H54 (cell line): Measurements from ENCODE around the gene CFDP1.

ENCODE experiments used
- DNase-seq: peaks from one replicate; pipeline ENCODE4 v3.0.0; 2011; ENCODE audit warnings: low spot score, mixed read lengths; ENCODE audit not compliant: insufficient read length
- FAIRE-seq: peaks from 3 replicates; lab custom pipeline; 2011; peaks lifted over from hg19 to GRCh38; lab: Jason Lieb, UNC
- POLR2A ChIP-seq: IDR thresholded peaks from 2 replicates; pipeline ENCODE4 v1.6.1; 2011; ENCODE audit warnings: low read depth, mild to moderate bottlenecking, low read length

The CFDP1 gene

GRCh38 chr16:75432828-75433731 is at the start of gene CFDP1:
Gene CFDP1 (minus strand): TSS chr16:75433503. CDS start chr16:75433352, 151 bp downstream.
- FAIRE-seq (no peak), DNase-seq (peak; percentile 95)
- TF ChIP-seq POLR2A = peak; percentile 68

GRCh38 chr16:75482434-75483205 is 49.3 kb upstream of the CFDP1 start:
- TF ChIP-seq POLR2A = no peak
- DNase-seq = no peak
- FAIRE-seq = no peak

GRCh38 chr16:75481475-75481874 is 48.2 kb upstream of the CFDP1 start:
- no peak for DNase-seq
- FAIRE-seq = no peak
- no peak for TF ChIP-seq POLR2A

GRCh38 chr16:75479421-75479990 is 46.2 kb upstream of the CFDP1 start:
- FAIRE-seq = no peak

GRCh38 chr16:75478480-75479345 is 45.4 kb upstream of the CFDP1 start:
- FAIRE-seq (no peak), DNase-seq (no peak)
- no peak for TF ChIP-seq POLR2A

More at GRCh38 chr16:75479421-75479990, 46.2 kb upstream of the CFDP1 start:
- TF ChIP-seq POLR2A = no peak
- DNase-seq = no peak

- TF ChIP-seq POLR2A = no peak
- DNase-seq = no peak
- FAIRE-seq = no peak
These were observed 44.6 kb upstream of the CFDP1 start for GRCh38 chr16:75477680-75478473.

GRCh38 chr16:75476817-75477216 is 43.5 kb upstream of the CFDP1 start:
- FAIRE-seq (no peak), DNase-seq (no peak)
- TF ChIP-seq POLR2A = no peak

GRCh38 chr16:75475420-75475847 is 42.1 kb upstream of the CFDP1 start:
- no peak for DNase-seq
- no peak for TF ChIP-seq POLR2A
- no peak for FAIRE-seq

- FAIRE-seq (no peak), DNase-seq (no peak)
- no peak for TF ChIP-seq POLR2A
These were observed 39.9 kb upstream of the CFDP1 start for GRCh38 chr16:75472908-75473877.

- FAIRE-seq (no peak), DNase-seq (peak; percentile 90)
- no peak for TF ChIP-seq POLR2A
These were observed 38.7 kb upstream of the CFDP1 start for GRCh38 chr16:75471723-75472633.
